ENCODE results near the gene MSN.

DNA sequence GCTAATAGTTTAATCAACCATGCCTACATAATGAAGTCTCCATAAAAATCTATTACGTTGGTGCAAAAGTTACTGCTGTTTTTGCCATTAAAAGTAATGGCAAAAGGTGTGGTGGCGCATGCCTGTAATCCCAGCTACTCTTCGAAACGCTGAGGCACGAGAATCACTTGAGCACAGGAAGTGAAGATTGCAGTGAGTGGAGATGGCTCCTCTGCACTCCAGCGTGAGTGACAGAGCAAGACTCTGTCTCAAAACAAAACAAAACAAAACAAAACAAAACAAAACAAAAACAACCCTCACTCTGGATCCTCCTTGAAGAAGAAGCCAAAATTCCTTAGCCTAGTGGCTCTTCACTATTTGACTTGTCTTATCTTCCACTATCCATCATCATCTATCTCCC, 78.0 kb downstream of the MSN start:
- TF ChIP-seq TAF1 (IDR thresholded peaks at IDR 0.05; ENCODE audit: low read depth, low read length) (no peak), POLR2A (IDR thresholded peaks at IDR 0.05; ENCODE audit: low read depth, low read length) (no peak), SPI1 (IDR thresholded peaks at IDR 0.05; ENCODE audit: low read depth, low read length) (no peak), POLR2AphosphoS5 (IDR thresholded peaks at IDR 0.05; ENCODE audit: low read depth, low read length) (no peak), PAX5 (IDR thresholded peaks at IDR 0.05; ENCODE audit: insufficient read depth, low read length, severe bottlenecking) (no peak)
